Liver (tissue), 3 donors: ENCODE measurements around the gene FAM209B.
A peak's percentile ranks its signal among the peaks of the same experiment; 100 is the strongest.

Experiments used
- EGR1 ChIP-seq, 2 donors: IDR thresholded peaks; 2 replicates each; pipeline ENCODE4 v1.6.1; 2016 to 2018; ENCODE audit warnings: antibody characterized with exemption in 2 of 2, low read depth in 2 of 2
- RAD21 ChIP-seq, 2 donors: IDR thresholded peaks; 2 replicates each; pipeline ENCODE4 v1.6.1; 2016; ENCODE audit warnings: antibody characterized with exemption in 2 of 2, mild to moderate bottlenecking in 2 of 2
- RXRA ChIP-seq, 2 donors: IDR thresholded peaks; 2 replicates each; pipeline ENCODE4 v1.6.1; 2017 to 2018; ENCODE audit warnings: antibody characterized with exemption in 2 of 2, mild to moderate bottlenecking in 1 of 2
- YY1 ChIP-seq: IDR thresholded peaks from 2 replicates; pipeline ENCODE4 v1.6.1; 2016; ENCODE audit warnings: antibody characterized with exemption, mild to moderate bottlenecking
- TF ChIP-seq, protein P1 (sequence below): fragments of 150-350 bp; IDR thresholded peaks from 2 replicates; pipeline ENCODE4 v1.5.1; 2017; ENCODE audit warnings: improper control_type of control experiment, low read depth, low read length; ENCODE audit not compliant: missing input control
- TF ChIP-seq, protein P2 (sequence below): IDR thresholded peaks from 2 replicates; pipeline ENCODE4 v1.6.1; 2016; ENCODE audit warnings: antibody characterized with exemption, mild to moderate bottlenecking
- TF ChIP-seq, protein P3 (sequence below): IDR thresholded peaks from 2 replicates; pipeline ENCODE4 v1.6.1; 2016; ENCODE audit warnings: antibody characterized with exemption
- TF ChIP-seq, protein P4 (sequence below): IDR thresholded peaks from 2 replicates; pipeline ENCODE4 v1.6.1; 2016; ENCODE audit warnings: antibody characterized with exemption
- TF ChIP-seq, protein P5 (sequence below): IDR thresholded peaks from 2 replicates; pipeline ENCODE4 v1.6.1; 2016; ENCODE audit warnings: antibody characterized with exemption
- donor health status: healthy.
- donor health status: healthy.

DNA sequence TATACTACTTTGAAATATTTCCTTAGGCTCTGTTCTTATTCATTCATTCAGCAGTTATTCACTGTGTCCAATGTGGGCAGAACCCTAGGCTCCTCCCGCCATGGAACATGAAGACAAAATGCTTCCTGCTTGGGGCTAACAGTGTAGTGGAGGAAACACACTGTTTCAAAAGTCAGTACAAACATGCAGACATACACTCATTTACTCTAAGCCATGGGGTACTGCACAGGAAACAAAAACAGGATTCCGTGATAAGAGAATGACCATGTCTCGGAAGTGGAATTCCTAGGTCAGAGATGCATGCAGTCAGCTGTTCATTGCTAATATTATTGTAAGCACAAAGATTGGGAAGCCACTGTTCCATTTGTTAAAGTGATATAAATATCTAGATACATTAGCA, 26.9 kb upstream of the FAM209B start:
- TF ChIP-seq, protein P1, sequence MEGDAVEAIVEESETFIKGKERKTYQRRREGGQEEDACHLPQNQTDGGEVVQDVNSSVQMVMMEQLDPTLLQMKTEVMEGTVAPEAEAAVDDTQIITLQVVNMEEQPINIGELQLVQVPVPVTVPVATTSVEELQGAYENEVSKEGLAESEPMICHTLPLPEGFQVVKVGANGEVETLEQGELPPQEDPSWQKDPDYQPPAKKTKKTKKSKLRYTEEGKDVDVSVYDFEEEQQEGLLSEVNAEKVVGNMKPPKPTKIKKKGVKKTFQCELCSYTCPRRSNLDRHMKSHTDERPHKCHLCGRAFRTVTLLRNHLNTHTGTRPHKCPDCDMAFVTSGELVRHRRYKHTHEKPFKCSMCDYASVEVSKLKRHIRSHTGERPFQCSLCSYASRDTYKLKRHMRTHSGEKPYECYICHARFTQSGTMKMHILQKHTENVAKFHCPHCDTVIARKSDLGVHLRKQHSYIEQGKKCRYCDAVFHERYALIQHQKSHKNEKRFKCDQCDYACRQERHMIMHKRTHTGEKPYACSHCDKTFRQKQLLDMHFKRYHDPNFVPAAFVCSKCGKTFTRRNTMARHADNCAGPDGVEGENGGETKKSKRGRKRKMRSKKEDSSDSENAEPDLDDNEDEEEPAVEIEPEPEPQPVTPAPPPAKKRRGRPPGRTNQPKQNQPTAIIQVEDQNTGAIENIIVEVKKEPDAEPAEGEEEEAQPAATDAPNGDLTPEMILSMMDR, result no peak
- peak in 1 of 2 donors; percentile 9 for TF ChIP-seq RAD21 (IDR thresholded peaks at IDR 0.05)
- no peak for TF ChIP-seq RXRA (IDR thresholded peaks at IDR 0.05)
- TF ChIP-seq, protein P2, sequence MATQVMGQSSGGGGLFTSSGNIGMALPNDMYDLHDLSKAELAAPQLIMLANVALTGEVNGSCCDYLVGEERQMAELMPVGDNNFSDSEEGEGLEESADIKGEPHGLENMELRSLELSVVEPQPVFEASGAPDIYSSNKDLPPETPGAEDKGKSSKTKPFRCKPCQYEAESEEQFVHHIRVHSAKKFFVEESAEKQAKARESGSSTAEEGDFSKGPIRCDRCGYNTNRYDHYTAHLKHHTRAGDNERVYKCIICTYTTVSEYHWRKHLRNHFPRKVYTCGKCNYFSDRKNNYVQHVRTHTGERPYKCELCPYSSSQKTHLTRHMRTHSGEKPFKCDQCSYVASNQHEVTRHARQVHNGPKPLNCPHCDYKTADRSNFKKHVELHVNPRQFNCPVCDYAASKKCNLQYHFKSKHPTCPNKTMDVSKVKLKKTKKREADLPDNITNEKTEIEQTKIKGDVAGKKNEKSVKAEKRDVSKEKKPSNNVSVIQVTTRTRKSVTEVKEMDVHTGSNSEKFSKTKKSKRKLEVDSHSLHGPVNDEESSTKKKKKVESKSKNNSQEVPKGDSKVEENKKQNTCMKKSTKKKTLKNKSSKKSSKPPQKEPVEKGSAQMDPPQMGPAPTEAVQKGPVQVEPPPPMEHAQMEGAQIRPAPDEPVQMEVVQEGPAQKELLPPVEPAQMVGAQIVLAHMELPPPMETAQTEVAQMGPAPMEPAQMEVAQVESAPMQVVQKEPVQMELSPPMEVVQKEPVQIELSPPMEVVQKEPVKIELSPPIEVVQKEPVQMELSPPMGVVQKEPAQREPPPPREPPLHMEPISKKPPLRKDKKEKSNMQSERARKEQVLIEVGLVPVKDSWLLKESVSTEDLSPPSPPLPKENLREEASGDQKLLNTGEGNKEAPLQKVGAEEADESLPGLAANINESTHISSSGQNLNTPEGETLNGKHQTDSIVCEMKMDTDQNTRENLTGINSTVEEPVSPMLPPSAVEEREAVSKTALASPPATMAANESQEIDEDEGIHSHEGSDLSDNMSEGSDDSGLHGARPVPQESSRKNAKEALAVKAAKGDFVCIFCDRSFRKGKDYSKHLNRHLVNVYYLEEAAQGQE, result no peak
- no peak for TF ChIP-seq EGR1 (IDR thresholded peaks at IDR 0.05; ENCODE audit: low read depth in 2 of 2)
- TF ChIP-seq YY1, result no peak
- TF ChIP-seq, protein P3, sequence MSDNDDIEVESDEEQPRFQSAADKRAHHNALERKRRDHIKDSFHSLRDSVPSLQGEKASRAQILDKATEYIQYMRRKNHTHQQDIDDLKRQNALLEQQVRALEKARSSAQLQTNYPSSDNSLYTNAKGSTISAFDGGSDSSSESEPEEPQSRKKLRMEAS, result no peak
- TF ChIP-seq, protein P4, sequence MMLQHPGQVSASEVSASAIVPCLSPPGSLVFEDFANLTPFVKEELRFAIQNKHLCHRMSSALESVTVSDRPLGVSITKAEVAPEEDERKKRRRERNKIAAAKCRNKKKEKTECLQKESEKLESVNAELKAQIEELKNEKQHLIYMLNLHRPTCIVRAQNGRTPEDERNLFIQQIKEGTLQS, result no peak
- TF ChIP-seq, protein P5, sequence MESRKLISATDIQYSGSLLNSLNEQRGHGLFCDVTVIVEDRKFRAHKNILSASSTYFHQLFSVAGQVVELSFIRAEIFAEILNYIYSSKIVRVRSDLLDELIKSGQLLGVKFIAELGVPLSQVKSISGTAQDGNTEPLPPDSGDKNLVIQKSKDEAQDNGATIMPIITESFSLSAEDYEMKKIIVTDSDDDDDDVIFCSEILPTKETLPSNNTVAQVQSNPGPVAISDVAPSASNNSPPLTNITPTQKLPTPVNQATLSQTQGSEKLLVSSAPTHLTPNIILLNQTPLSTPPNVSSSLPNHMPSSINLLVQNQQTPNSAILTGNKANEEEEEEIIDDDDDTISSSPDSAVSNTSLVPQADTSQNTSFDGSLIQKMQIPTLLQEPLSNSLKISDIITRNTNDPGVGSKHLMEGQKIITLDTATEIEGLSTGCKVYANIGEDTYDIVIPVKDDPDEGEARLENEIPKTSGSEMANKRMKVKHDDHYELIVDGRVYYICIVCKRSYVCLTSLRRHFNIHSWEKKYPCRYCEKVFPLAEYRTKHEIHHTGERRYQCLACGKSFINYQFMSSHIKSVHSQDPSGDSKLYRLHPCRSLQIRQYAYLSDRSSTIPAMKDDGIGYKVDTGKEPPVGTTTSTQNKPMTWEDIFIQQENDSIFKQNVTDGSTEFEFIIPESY, result no peak
